Tibial nerve (tissue), 4 donors: Measurements from ENCODE around the gene SLC12A8. TPM values are rescaled to one million over a fixed set of nuclear protein-coding genes. Genes with fewer than 3 reads are reported as not detected.

Experiments
- DNase-seq, 2 donors: peaks; one replicate each; pipeline ENCODE4 v3.0.0-alpha.2; 2019; ENCODE audit warnings: low spot score in 2 of 2
- H3K27ac ChIP-seq, 4 donors: fragments of 200-600 bp; sonication (generic) in 3 of 4; one replicate each; pipeline ENCODE4 v1.5.1; 2017 to 2019; ENCODE audit warnings: mild to moderate bottlenecking in 1 of 4
- H3K27me3 ChIP-seq, 2 donors: fragments of 200-600 bp; sonication (generic) in 1 of 2; one replicate each; pipeline versions ENCODE4 v1.5.1 to v1.6.0; 2017 to 2019
- H3K36me3 ChIP-seq, 3 donors: fragments of 200-600 bp; sonication (generic); one replicate each; pipeline ENCODE4 v1.5.1; 2018 to 2019
- H3K4me1 ChIP-seq, 4 donors: fragments of 200-600 bp; sonication (generic) in 3 of 4; one replicate each; pipeline ENCODE4 v1.5.1; 2017 to 2019
- H3K4me3 ChIP-seq, 4 donors: fragments of 200-600 bp; sonication (generic) in 3 of 4; one replicate each; pipeline ENCODE4 v1.5.1; 2017 to 2019; ENCODE audit warnings: mild to moderate bottlenecking in 1 of 4, moderate library complexity in 1 of 4
- H3K9me3 ChIP-seq, 4 donors: fragments of 200-600 bp; sonication (generic) in 3 of 4; one replicate each; pipeline ENCODE4 v1.5.1; 2017 to 2019
- EP300 ChIP-seq, 2 donors: sonication (generic); formaldehyde crosslinking; IDR thresholded peaks; one replicate each; pipeline ENCODE4 v1.6.1; 2017; ENCODE audit warnings: antibody characterized with exemption in 2 of 2, mild to moderate bottlenecking in 1 of 2
- POLR2A ChIP-seq, 2 donors: fragments of 450-650 bp; IDR thresholded peaks; one replicate each; pipeline ENCODE4 v1.6.1; 2017; ENCODE audit warnings: antibody characterized with exemption in 2 of 2, mild to moderate bottlenecking in 2 of 2, moderate library complexity in 2 of 2
- WGBS, 2 donors: methylation state at CpG; one replicate each; pipeline ENCODE4 v1.1.5; 2018; 5-methylcytosine and 5-hydroxymethylcytosine counted together
- total RNA-seq, 4 donors: library from RNA; depleted of rRNA; stranded (reverse); fragments of >200 nt; gene quantifications; one replicate each; pipeline ENCODE4 v1.1.0, GENCODE V29; 2016
- TF ChIP-seq, protein P1 (sequence below), 5 experiments: fragments of 200-600 bp in 3 of 5; fragments of 450-650 bp in 2 of 5; sonication (generic) in 3 of 5; IDR thresholded peaks; one replicate each; pipeline ENCODE4 v1.5.1; 2016 to 2019; ENCODE audit warnings: antibody characterized with exemption in 5 of 5, mild to moderate bottlenecking in 3 of 5, moderate library complexity in 2 of 5

SLC12A8 gene
- total RNA-seq, 4 donors from 2014 or later: 0.42 to 1.5 (median 0.84) TPM

- WGBS, 2 donors: 66 to 83% methylated on average over 4 of the region's 4 CpGs
- TF ChIP-seq, protein P1, sequence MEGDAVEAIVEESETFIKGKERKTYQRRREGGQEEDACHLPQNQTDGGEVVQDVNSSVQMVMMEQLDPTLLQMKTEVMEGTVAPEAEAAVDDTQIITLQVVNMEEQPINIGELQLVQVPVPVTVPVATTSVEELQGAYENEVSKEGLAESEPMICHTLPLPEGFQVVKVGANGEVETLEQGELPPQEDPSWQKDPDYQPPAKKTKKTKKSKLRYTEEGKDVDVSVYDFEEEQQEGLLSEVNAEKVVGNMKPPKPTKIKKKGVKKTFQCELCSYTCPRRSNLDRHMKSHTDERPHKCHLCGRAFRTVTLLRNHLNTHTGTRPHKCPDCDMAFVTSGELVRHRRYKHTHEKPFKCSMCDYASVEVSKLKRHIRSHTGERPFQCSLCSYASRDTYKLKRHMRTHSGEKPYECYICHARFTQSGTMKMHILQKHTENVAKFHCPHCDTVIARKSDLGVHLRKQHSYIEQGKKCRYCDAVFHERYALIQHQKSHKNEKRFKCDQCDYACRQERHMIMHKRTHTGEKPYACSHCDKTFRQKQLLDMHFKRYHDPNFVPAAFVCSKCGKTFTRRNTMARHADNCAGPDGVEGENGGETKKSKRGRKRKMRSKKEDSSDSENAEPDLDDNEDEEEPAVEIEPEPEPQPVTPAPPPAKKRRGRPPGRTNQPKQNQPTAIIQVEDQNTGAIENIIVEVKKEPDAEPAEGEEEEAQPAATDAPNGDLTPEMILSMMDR (IDR thresholded peaks at IDR 0.05): no peak
- TF ChIP-seq EP300 (IDR thresholded peaks at IDR 0.05) (no peak), POLR2A (IDR thresholded peaks at IDR 0.05) (no peak)
- Histone ChIP-seq H3K27ac (no peak overlapping the region), H3K9me3 (no peaks in the 10 kb centered on the region), H3K36me3 (no peaks in the 10 kb centered on the region), H3K4me1 (peaks cover 0 to 3% (median 0%) of the 10 kb centered on the region in 4 donors), H3K4me3 (no peak overlapping the region), H3K27me3 (no peaks in the 10 kb centered on the region)
- no peak for DNase-seq
These were observed 144.3 kb downstream of the SLC12A8 start for GRCh38 chr3:125068265-125068664.

DNA sequence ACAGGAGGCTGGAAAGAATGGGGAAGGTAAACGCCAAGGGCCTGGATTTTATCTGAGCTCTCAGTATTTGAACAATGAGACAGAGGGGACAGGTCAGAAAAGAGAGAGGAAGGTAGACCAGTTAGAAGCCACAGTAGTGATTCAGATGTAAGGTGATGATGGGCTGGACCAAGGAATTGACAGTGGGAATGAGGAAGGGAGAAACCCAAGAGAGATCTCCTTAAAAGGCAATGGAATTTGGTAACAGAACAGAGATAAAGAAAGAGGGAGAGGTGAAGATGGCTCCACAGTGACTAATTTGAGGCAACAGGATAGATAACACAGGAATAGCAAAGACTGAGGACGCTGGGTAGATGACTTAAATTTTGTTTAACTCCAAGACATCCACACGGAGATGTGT lies 145.3 kb downstream of the SLC12A8 start:
- Histone ChIP-seq H3K4me3 (no peak overlapping the region), H3K9me3 (no peaks in the 10 kb centered on the region), H3K36me3 (no peaks in the 10 kb centered on the region), H3K27me3 (no peaks in the 10 kb centered on the region), H3K27ac (no peak overlapping the region), H3K4me1 (peaks cover 0 to 12% (median 3%) of the 10 kb centered on the region in 4 donors)
- WGBS, 2 donors: 81 to 82% methylated on average over 3 of the region's 3 CpGs
- no peak for DNase-seq
- TF ChIP-seq POLR2A (IDR thresholded peaks at IDR 0.05) (no peak), EP300 (IDR thresholded peaks at IDR 0.05) (no peak)
- TF ChIP-seq, protein P1 (IDR thresholded peaks at IDR 0.05): no peak

- peak overlapping the region in 2 of 4 donors; percentile 42 to 46 for H3K27ac ChIP-seq
- no peak for TF ChIP-seq POLR2A (IDR thresholded peaks at IDR 0.05)
- peak in 1 of 2 donors; percentile 24 for TF ChIP-seq EP300 (IDR thresholded peaks at IDR 0.05)
- no peaks in the 10 kb centered on the region for H3K9me3 ChIP-seq
- peaks cover 0 to 23% (median 11%) of the 10 kb centered on the region in 4 donors for H3K4me1 ChIP-seq
- no peaks in the 10 kb centered on the region for H3K36me3 ChIP-seq
- no peaks in the 10 kb centered on the region for H3K27me3 ChIP-seq
- no peak overlapping the region for H3K4me3 ChIP-seq
- DNase-seq: no peak
- WGBS, 2 donors: 49 to 50% methylated on average over 7 of the region's 7 CpGs
These were observed 149.5 kb downstream of the SLC12A8 start for GRCh38 chr3:125062904-125063618.

GRCh38 chr3:125061646-125062045 lies 150.9 kb downstream of the SLC12A8 start:
- no peaks in the 10 kb centered on the region for H3K9me3 ChIP-seq
- TF ChIP-seq POLR2A (IDR thresholded peaks at IDR 0.05) (no peak), EP300 (IDR thresholded peaks at IDR 0.05) (no peak)
- TF ChIP-seq, protein P1 (IDR thresholded peaks at IDR 0.05): no peak
- 88 to 91% methylated on average over 5 of the region's 5 CpGs for WGBS, 2 donors
- DNase-seq: no peak
- no peaks in the 10 kb centered on the region for H3K36me3 ChIP-seq
- peak overlapping the region; percentile 40 to 83 (median 64) for H3K27ac ChIP-seq
- H3K4me1 ChIP-seq: peaks cover 0 to 33% (median 11%) of the 10 kb centered on the region in 4 donors
- no peak overlapping the region for H3K4me3 ChIP-seq
- no peaks in the 10 kb centered on the region for H3K27me3 ChIP-seq

DNA sequence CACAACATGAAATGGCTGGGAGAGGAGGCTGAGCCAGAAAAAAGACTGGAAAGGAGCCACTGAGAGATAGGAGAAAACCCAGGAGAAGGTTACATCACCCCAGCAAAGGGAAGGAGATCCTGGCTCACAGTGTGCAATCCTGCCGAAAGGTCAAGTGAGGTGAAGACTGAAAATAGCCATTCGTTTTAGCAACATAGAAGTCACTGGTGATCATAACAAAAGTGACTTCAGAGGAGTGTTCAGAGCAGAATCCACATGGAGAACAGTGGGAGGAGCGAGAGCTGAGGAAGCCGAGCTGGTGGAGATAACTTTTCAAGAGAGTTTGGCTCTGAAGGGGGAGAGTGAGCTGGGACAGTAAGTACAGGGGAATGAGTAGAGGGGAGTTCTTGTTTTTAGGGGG lies 151.4 kb downstream of the SLC12A8 start:
- DNase-seq: peak; percentile 21 to 82
- H3K4me1 ChIP-seq: peaks cover 0 to 38% (median 11%) of the 10 kb centered on the region in 4 donors
- 52 to 54% methylated on average over 4 of the region's 4 CpGs for WGBS, 2 donors

DNA sequence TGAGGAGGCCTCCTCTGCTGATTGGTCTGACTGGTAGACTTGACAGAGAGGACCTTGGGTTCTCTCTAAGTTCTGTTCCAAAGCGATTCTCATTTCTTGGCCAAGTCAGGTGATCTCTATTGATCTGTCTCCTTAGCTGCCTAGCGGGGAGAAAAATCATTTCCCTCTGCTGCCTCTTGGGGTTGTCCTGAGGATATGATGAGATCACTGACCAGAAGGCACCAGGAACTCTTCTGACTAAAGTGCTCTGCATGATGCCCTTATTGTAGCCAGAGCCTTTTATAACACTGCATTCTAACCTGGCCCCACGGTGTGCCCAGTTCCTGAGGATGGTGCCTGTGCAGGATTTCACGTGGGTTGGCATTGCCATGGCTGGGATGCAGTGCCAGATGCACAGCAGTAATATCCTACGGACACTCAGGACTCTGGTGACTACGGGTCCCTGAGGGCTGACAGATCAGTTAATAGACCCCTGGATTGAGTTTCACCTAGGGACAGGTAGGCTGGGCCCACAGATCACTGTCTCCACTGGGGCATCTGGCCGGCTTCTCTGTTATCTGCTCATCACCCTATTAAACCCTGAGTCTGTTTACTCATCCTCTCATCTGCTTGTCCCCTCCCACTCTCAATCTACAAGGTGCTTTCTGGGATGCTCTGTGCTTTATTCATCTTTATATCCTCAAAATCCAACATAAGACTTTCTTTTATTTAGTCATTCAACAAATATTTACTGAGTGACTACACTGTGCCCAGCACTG lies 152.9 kb downstream of the SLC12A8 start:
- WGBS, 2 donors: 83 to 90% methylated on average over 4 to 7 of the region's 7 CpGs
- Histone ChIP-seq H3K27ac (no peak overlapping the region), H3K4me1 (peaks cover 0 to 38% (median 11%) of the 10 kb centered on the region in 4 donors), H3K36me3 (no peaks in the 10 kb centered on the region), H3K9me3 (no peaks in the 10 kb centered on the region), H3K27me3 (no peaks in the 10 kb centered on the region), H3K4me3 (no peak overlapping the region)
- DNase-seq: no peak
- TF ChIP-seq EP300 (IDR thresholded peaks at IDR 0.05): no peak
- TF ChIP-seq, protein P1 (IDR thresholded peaks at IDR 0.05): no peak
- no peak for TF ChIP-seq POLR2A (IDR thresholded peaks at IDR 0.05)

More for the DNA sequence above, 151.4 kb downstream of the SLC12A8 start:
- H3K27me3 ChIP-seq: no peaks in the 10 kb centered on the region
- peak overlapping the region; percentile 40 to 83 (median 64) for H3K27ac ChIP-seq
- no peak overlapping the region for H3K4me3 ChIP-seq
- no peaks in the 10 kb centered on the region for H3K9me3 ChIP-seq
- no peak for TF ChIP-seq POLR2A (IDR thresholded peaks at IDR 0.05)
- TF ChIP-seq EP300 (IDR thresholded peaks at IDR 0.05): peak in 1 of 2 donors; percentile 86
- no peaks in the 10 kb centered on the region for H3K36me3 ChIP-seq
